Measurements from ENCODE around the gene TANGO2. TPM values are rescaled to one million over a fixed set of nuclear protein-coding genes. Genes with fewer than 3 reads are reported as not detected.

The TANGO2 gene
- total and polyA plus RNA-seq, 12 donors: 25.1 to 87.0 (median 43.5) TPM

GRCh38 chr22:20018001-20018400, 2.9 kb upstream of the TANGO2 start:
- H3K27ac ChIP-seq: no peak overlapping the region
- H3K9me3 ChIP-seq (replicated peaks in 1 of 3): no peaks in the 10 kb centered on the region
- H3K4me1 ChIP-seq (replicated peaks in 1 of 2): peaks cover 22 to 30% of the 10 kb centered on the region in 2 donors
- WGBS, 4 donors: 84 to 97% (median 90%) methylated on average over 5 of the region's 5 CpGs
- DNase-seq: no peak
- TF ChIP-seq POLR2A (IDR thresholded peaks at IDR 0.05) (no peak), CTCF (IDR thresholded peaks at IDR 0.05) (no peak)
- no peaks in the 10 kb centered on the region for H3K27me3 ChIP-seq
- intact Hi-C loops (cut with DNase I): loop anchor here (5.0 to 10.0 kb wide), 2 partner anchors 46 to 77 kb away; no protein-coding TSS in a partner anchor
- no peaks in the 10 kb centered on the region for H3K36me3 ChIP-seq (replicated peaks in 1 of 2)
- no peak overlapping the region for H3K4me3 ChIP-seq

GRCh38 chr22:20019661-20020532, 1.0 kb upstream of the TANGO2 start:
- Histone ChIP-seq H3K27ac (peak overlapping the region in 3 of 5 donors; percentile 90 to 98 (median 92)), H3K36me3 (replicated peaks in 1 of 2) (no peaks in the 10 kb centered on the region), H3K9me3 (replicated peaks in 1 of 3) (no peaks in the 10 kb centered on the region), H3K27me3 (no peaks in the 10 kb centered on the region), H3K4me3 (peak overlapping the region in 1 of 4 donors; percentile 89), H3K4me1 (replicated peaks in 1 of 2) (peaks cover 22 to 30% of the 10 kb centered on the region in 2 donors)
- DNase-seq: no peak
- WGBS, 4 donors: 64 to 88% (median 75%) methylated on average over 4 to 8 of the region's 8 CpGs
- intact Hi-C loops (cut with DNase I): loop anchor here (5.0 to 10.0 kb wide), 2 partner anchors 48 to 75 kb away; no protein-coding TSS in a partner anchor
- TF ChIP-seq POLR2A (IDR thresholded peaks at IDR 0.05) (no peak), CTCF (IDR thresholded peaks at IDR 0.05) (no peak)

DNA sequence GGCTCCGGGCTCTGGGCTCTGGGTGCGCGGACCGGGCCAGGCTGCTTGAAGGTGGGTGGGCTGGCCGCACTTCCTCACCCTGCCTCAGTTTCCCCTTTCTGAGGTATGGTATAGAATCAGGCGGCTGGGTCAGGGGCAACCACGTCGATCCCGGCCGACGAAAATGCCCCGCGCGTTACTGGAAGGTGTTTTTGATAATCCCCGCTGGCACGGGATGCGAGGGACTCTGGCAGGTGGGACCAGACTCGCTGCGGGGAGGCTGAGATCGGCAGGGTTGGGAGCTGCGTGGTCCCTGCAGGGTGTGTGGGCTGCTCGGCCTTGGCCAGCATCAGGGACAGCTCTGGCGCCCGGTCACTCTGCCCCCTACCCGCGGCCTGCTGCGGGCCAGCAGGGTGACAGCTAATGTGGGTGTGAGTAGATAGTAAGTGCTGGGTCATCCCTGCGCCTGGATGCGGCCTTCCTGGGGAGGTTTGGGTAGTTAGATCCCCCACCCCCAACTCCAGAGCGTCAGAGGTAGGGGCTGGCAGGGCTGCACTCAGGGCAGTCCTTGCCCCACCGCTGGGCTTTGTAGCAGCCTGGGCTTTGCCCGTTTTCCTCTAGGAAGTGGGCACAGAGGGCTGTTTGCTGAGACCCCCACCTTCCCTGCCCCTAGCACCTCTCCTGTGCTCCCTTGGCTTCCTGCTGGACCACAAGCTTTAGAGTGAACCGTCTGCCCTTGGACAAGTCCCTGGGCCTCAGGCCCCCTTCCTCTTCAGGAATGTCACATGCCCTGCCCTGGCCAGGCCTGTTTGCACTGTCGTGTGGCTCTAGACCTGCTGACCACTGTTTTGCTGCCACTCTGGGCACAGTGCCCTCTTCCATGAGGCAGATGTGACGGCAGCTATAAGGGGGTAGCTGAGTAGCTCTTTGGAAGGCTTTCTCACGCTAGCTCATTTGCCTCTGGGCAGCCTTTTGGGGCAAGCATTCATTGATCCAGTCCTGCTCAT, 579 bp downstream of the TANGO2 start:
- peak in 1 of 6 experiments; percentile 2 for TF ChIP-seq CTCF (IDR thresholded peaks at IDR 0.05)
- TF ChIP-seq POLR2A (IDR thresholded peaks at IDR 0.05): peak in 1 of 2 donors; percentile 71
- peak overlapping the region; percentile 55 to 100 (median 94) for H3K4me3 ChIP-seq
- peaks cover 22 to 24% of the 10 kb centered on the region in 2 donors for H3K4me1 ChIP-seq (replicated peaks in 1 of 2)
- no peaks in the 10 kb centered on the region for H3K27me3 ChIP-seq
- no peaks in the 10 kb centered on the region for H3K9me3 ChIP-seq (replicated peaks in 1 of 3)
- WGBS, 4 donors: 1 to 4% (median 2%) methylated on average over 15 to 36 of the region's 36 CpGs
- intact Hi-C loops (cut with DNase I): no loop called here
- DNase-seq: peak; percentile 77 to 94 (median 91)
- H3K27ac ChIP-seq: peak overlapping the region; percentile 60 to 98 (median 90)
- no peaks in the 10 kb centered on the region for H3K36me3 ChIP-seq (replicated peaks in 1 of 2)

Data from adrenal gland (tissue), 12 donors.